CD14-positive monocyte (primary cell): ENCODE measurements around the gene RALGAPA2. TPM values are rescaled to one million over a fixed set of nuclear protein-coding genes. Genes with fewer than 3 reads are reported as not detected.

Experiments
- DNase-seq, 3 donors: peaks; one replicate each; pipeline ENCODE4 v3.0.0-alpha.2; 2011 to 2022
- H2AFZ ChIP-seq: 2 replicates; pipeline ENCODE4 v1.6.0; 2012; ENCODE audit warnings: mild to moderate bottlenecking, low read depth, low read length, inconsistent platforms; ENCODE audit not compliant: insufficient read depth, poor library complexity, severe bottlenecking
- H3K27ac ChIP-seq, 2 donors: 1 replicate in 1 of 2; 2 replicates in 1 of 2; pipeline ENCODE4 v1.5.1; 2012 to 2013; ENCODE audit warnings: low read length in 2 of 2, control low read depth in 1 of 2, inconsistent platforms in 1 of 2, low read depth in 1 of 2, mild to moderate bottlenecking in 1 of 2
- H3K27me3 ChIP-seq, 2 donors: one replicate each; pipeline versions ENCODE4 v1.6.0 to v1.6.1; 2011 to 2013; ENCODE audit warnings: low read length in 2 of 2; ENCODE audit not compliant: control insufficient read depth in 2 of 2, insufficient read depth in 2 of 2
- H3K36me3 ChIP-seq, 2 donors: replicated peaks in 1 of 2; 1 replicate in 1 of 2; 2 replicates in 1 of 2; pipeline versions ENCODE4 v1.5.1 to v1.6.1; 2012 to 2013; ENCODE audit warnings: low read length in 2 of 2, control low read depth in 1 of 2, inconsistent platforms in 1 of 2, mild to moderate bottlenecking in 1 of 2; ENCODE audit not compliant: insufficient read depth in 2 of 2, control insufficient read depth in 1 of 2
- H3K4me1 ChIP-seq, 2 donors: 1 replicate in 1 of 2; 2 replicates in 1 of 2; pipeline versions ENCODE4 v1.5.1 to v1.6.1; 2012 to 2013; ENCODE audit warnings: low read length in 2 of 2, control low read depth in 1 of 2, inconsistent platforms in 1 of 2, mild to moderate bottlenecking in 1 of 2, moderate library complexity in 1 of 2; ENCODE audit not compliant: insufficient read depth in 2 of 2, control insufficient read depth in 1 of 2
- H3K4me2 ChIP-seq: replicated peaks from 2 replicates; pipeline ENCODE3; 2012; ENCODE audit warnings: low read length, moderate library complexity, mild to moderate bottlenecking; ENCODE audit not compliant: poor library complexity, severe bottlenecking; ENCODE audit errors: extremely low read depth
- H3K4me3 ChIP-seq, 3 experiments: fragments of 200-600 bp in 1 of 3; sonication (generic) in 1 of 3; replicated peaks in 1 of 3; 1 replicate in 2 of 3; 2 replicates in 1 of 3; pipeline ENCODE4 v1.5.1; 2011 to 2013; ENCODE audit warnings: low read length in 3 of 3, mild to moderate bottlenecking in 3 of 3, control low read depth in 2 of 3, low read depth in 2 of 3, inconsistent platforms in 1 of 3, moderate library complexity in 1 of 3
- H3K79me2 ChIP-seq: 2 replicates; pipeline ENCODE4 v1.6.0; 2012; ENCODE audit warnings: mild to moderate bottlenecking, control low read depth, inconsistent platforms, low read length, moderate library complexity; ENCODE audit not compliant: insufficient read depth
- H3K9ac ChIP-seq: 2 replicates; pipeline ENCODE4 v1.6.0; 2017; ENCODE audit warnings: low read length, mild to moderate bottlenecking; ENCODE audit not compliant: insufficient read depth, poor library complexity, severe bottlenecking
- H3K9me3 ChIP-seq, 2 donors: replicated peaks in 1 of 2; 1 replicate in 1 of 2; 2 replicates in 1 of 2; pipeline versions ENCODE4 v1.5.1 to v1.6.1; 2012 to 2013; ENCODE audit warnings: low read length in 2 of 2, control low read depth in 1 of 2; ENCODE audit not compliant: control insufficient read depth in 1 of 2, insufficient read depth in 1 of 2
- H4K20me1 ChIP-seq: 2 replicates; pipeline ENCODE4 v1.6.0; 2012; ENCODE audit warnings: mild to moderate bottlenecking, low read length, control low read depth, moderate library complexity; ENCODE audit not compliant: insufficient read depth
- H3K27ac Mint-ChIP-seq, 7 donors: one replicate each; pipeline ENCODE4 v1.8.0; 2020; ENCODE audit warnings: mild to moderate bottlenecking in 7 of 7, mixed read lengths in 7 of 7, moderate library complexity in 6 of 7, inconsistent platforms in 2 of 7
- H3K27me3 Mint-ChIP-seq, 3 donors: one replicate each; pipeline ENCODE4 v1.8.0; 2021 to 2022; ENCODE audit warnings: low read depth in 3 of 3, mild to moderate bottlenecking in 3 of 3, mixed read lengths in 3 of 3, moderate library complexity in 3 of 3, inconsistent platforms in 1 of 3
- H3K36me3 Mint-ChIP-seq, 2 donors: one replicate each; pipeline ENCODE4 v1.8.0; 2020; ENCODE audit warnings: mixed read lengths in 2 of 2, inconsistent platforms in 1 of 2, mild to moderate bottlenecking in 1 of 2
- H3K4me1 Mint-ChIP-seq: one replicate; pipeline ENCODE4 v1.8.0; 2020; ENCODE audit warnings: mild to moderate bottlenecking, mixed read lengths
- H3K4me3 Mint-ChIP-seq, 2 donors: one replicate each; pipeline ENCODE4 v1.8.0; 2020; ENCODE audit warnings: mild to moderate bottlenecking in 2 of 2, mixed read lengths in 2 of 2, moderate library complexity in 1 of 2
- H3K9me3 Mint-ChIP-seq, 7 donors: one replicate each; pipeline ENCODE4 v1.8.0; 2020 to 2022; ENCODE audit warnings: mixed read lengths in 7 of 7, mild to moderate bottlenecking in 6 of 7, moderate library complexity in 6 of 7, inconsistent platforms in 2 of 7
- CTCF ChIP-seq: fragments of 200-600 bp; IDR thresholded peaks from one replicate; pipeline ENCODE4 v1.8.0; 2022; ENCODE audit warnings: antibody characterized with exemption, mild to moderate bottlenecking
- WGBS: methylation state at CpG from one replicate; pipeline ENCODE4 v1.1.5; 2013; ENCODE audit warnings: missing lambda C conversion rate; ENCODE audit not compliant: insufficient coverage; 5-methylcytosine and 5-hydroxymethylcytosine counted together
- intact Hi-C, 2 donors: fragments of 100-400 bp; cut with micrococcal nuclease; formaldehyde crosslinking; loops; one replicate each; pipeline versions ENCODE4 v1.15.0 to v1.15.1; 2023
- polyA plus RNA-seq, 3 donors: library from polyadenylated mRNA; depleted of rRNA in 1 of 3; unstranded in 2 of 3; stranded (reverse) in 1 of 3; fragments of 300-500 nt in 2 of 3; fragments of >200 nt in 1 of 3; fragmentation: Illumina TruSeq in 2 of 3; gene quantifications; 1 replicate in 2 of 3; 2 replicates in 1 of 3; pipeline ENCODE4 v1.2.3, GENCODE V29; 2012 to 2021

Gene RALGAPA2
- polyA plus RNA-seq, 3 donors, result 6.2 to 13.0 (median 8.9) TPM

- H2AFZ ChIP-seq, result no peak overlapping the region
- H3K27ac Mint-ChIP-seq, result no peak overlapping the region
- H3K9ac ChIP-seq, result no peak overlapping the region
- DNase-seq, result no peak
- no peak overlapping the region for H3K4me3 ChIP-seq
- no peaks in the 10 kb centered on the region for H3K4me1 ChIP-seq
- no peaks in the 10 kb centered on the region for H3K79me2 ChIP-seq
- 100% methylated on average over 2 of the region's 4 CpGs for WGBS
- no peak overlapping the region for H3K4me3 Mint-ChIP-seq
- peaks cover 0 to 4% (median 2%) of the 10 kb centered on the region in 7 donors for H3K9me3 Mint-ChIP-seq
- peaks cover 7% of the 10 kb centered on the region for H3K4me1 Mint-ChIP-seq
- no peak overlapping the region for H3K27ac ChIP-seq
- peaks cover 16 to 85% of the 10 kb centered on the region in 2 donors for H3K36me3 ChIP-seq
- intact Hi-C loops, result no loop called here
- H3K36me3 Mint-ChIP-seq, result peaks cover 49 to 62% of the 10 kb centered on the region in 2 donors
- H3K27me3 ChIP-seq, result no peaks in the 10 kb centered on the region
- H3K9me3 ChIP-seq, result no peaks in the 10 kb centered on the region
- no peaks in the 10 kb centered on the region for H3K27me3 Mint-ChIP-seq
- H3K4me2 ChIP-seq, result no peak overlapping the region
- no peaks in the 10 kb centered on the region for H4K20me1 ChIP-seq
- TF ChIP-seq CTCF, result no peak
Observed at GRCh38 chr20:20552076-20552475, 160.4 kb downstream of the RALGAPA2 start.

- Histone ChIP-seq H3K4me1 (no peaks in the 10 kb centered on the region), H3K27me3 (no peaks in the 10 kb centered on the region), H2AFZ (no peak overlapping the region), H3K9me3 (no peaks in the 10 kb centered on the region), H3K4me3 (no peak overlapping the region), H3K27ac (no peak overlapping the region), H3K9ac (no peak overlapping the region), H3K4me2 (no peak overlapping the region), H4K20me1 (no peaks in the 10 kb centered on the region), H3K36me3 (peaks cover 20 to 85% of the 10 kb centered on the region in 2 donors), H3K79me2 (no peaks in the 10 kb centered on the region)
- Mint-ChIP-seq H3K27ac (no peak overlapping the region), H3K36me3 (peaks cover 46 to 60% of the 10 kb centered on the region in 2 donors), H3K27me3 (no peaks in the 10 kb centered on the region), H3K4me3 (no peak overlapping the region), H3K4me1 (peaks cover 7% of the 10 kb centered on the region), H3K9me3 (peaks cover 0 to 4% (median 2%) of the 10 kb centered on the region in 7 donors)
- no CpG with 5 or more reads among the region's 3 CpGs for WGBS
- no peak for DNase-seq
- intact Hi-C loops, result no loop called here
- TF ChIP-seq CTCF, result no peak
Observed at GRCh38 chr20:20551409-20551808, 161.0 kb downstream of the RALGAPA2 start.
